Ovary (tissue), 3 donors: ENCODE measurements around the gene TEDC1.

Experiments
- CTCF ChIP-seq, 3 donors: fragments of 450-650 bp in 2 of 3; fragments of 200-600 bp in 1 of 3; IDR thresholded peaks; one replicate each; pipeline versions ENCODE4 v1.5.1 to v1.8.0; 2016 to 2022; ENCODE audit warnings: antibody characterized with exemption in 3 of 3, mild to moderate bottlenecking in 1 of 3
- POLR2A ChIP-seq: fragments of 450-650 bp; IDR thresholded peaks from one replicate; pipeline ENCODE4 v1.6.1; 2017; ENCODE audit warnings: antibody characterized with exemption, mild to moderate bottlenecking, moderate library complexity
- donor health status: DM: no; HTN: no; CAD: no.

- TF ChIP-seq CTCF (IDR thresholded peaks at IDR 0.05), result no peak
- no peak for TF ChIP-seq POLR2A
Observed at GRCh38 chr14:105547741-105548169, 56.7 kb downstream of the TEDC1 start.
